K562 (cell line): ENCODE measurements around the gene VSIG2. TPM values are rescaled to one million over a fixed set of nuclear protein-coding genes. Genes with fewer than 3 reads are reported as not detected.

Experiments
- ATAC-seq: fragments of 200-7000 bp; cut with Tn5 transposase; 3 replicates; pipeline ENCODE4 v1.9.1; 2020; ENCODE audit warnings: moderate library complexity
- BruUV-seq: library from RNA; stranded (reverse); fragments of 400-500 nt; replicated peaks from 2 replicates; lab custom pipeline; 2021; lab: Mats Ljungman, UMichigan
- CTCF ChIA-PET: fragments of 300-600 bp; formaldehyde crosslinking; extraction: SDS; loops from one replicate; lab custom pipeline; 2021; ENCODE audit warnings: low intra/inter-chr PET ratio; lab: Yijun Ruan, JAX
- POLR2A ChIA-PET: fragments of 300-600, 350-650 bp; sonication (Branson Sonifier 250); formaldehyde crosslinking; extraction: SDS; loops from one replicate; lab custom pipeline; 2021; ENCODE audit warnings: antibody characterized with exemption, inconsistent platforms; lab: Yijun Ruan, JAX
- DNase-seq, 4 experiments: peaks; one replicate each; pipeline versions ENCODE4 v3.0.0 to v3.0.0-alpha.2; 2011 to 2018; ENCODE audit warnings: low spot score in 3 of 4, mixed read lengths in 3 of 4; ENCODE audit errors: extremely low read depth in 1 of 4
- FAIRE-seq: peaks from 2 replicates; lab custom pipeline; 2011; peaks lifted over from hg19 to GRCh38; lab: Jason Lieb, UNC
- H2AFZ ChIP-seq: 2 replicates; pipeline ENCODE4 v1.6.0; 2011; ENCODE audit warnings: low read depth, low read length, control low read depth, inconsistent platforms
- H3K27ac ChIP-seq: fragments of 200-600 bp; 3 replicates; pipeline ENCODE4 v1.8.0; 2011; ENCODE audit warnings: low read depth, mild to moderate bottlenecking, control low read depth, inconsistent platforms, low read length, moderate library complexity, mixed read lengths; ENCODE audit errors: extremely low read depth
- H3K27me3 ChIP-seq, 2 experiments: fragments of 300-600 bp in 1 of 2; 2 replicates in 1 of 2; 3 replicates in 1 of 2; pipeline versions ENCODE4 v1.6.0 to v1.8.0; 2011; ENCODE audit warnings: inconsistent platforms in 2 of 2, low read length in 2 of 2, mild to moderate bottlenecking in 1 of 2, mixed read lengths in 1 of 2, moderate library complexity in 1 of 2; ENCODE audit not compliant: control insufficient read depth in 2 of 2, insufficient read depth in 2 of 2
- H3K36me3 ChIP-seq: fragments of 300-600 bp; 3 replicates; pipeline ENCODE4 v1.8.0; 2011; ENCODE audit warnings: mild to moderate bottlenecking, low read length, inconsistent platforms; ENCODE audit not compliant: control insufficient read depth, insufficient read depth
- H3K4me1 ChIP-seq, 2 experiments: fragments of 200-600 bp in 1 of 2; replicated peaks in 1 of 2; 2 replicates in 1 of 2; 3 replicates in 1 of 2; pipeline versions ENCODE4 v1.5.1 to v1.8.0; 2011; ENCODE audit warnings: inconsistent platforms in 2 of 2, low read length in 2 of 2, mild to moderate bottlenecking in 1 of 2, mixed read lengths in 1 of 2, moderate library complexity in 1 of 2; ENCODE audit not compliant: control insufficient read depth in 2 of 2, insufficient read depth in 2 of 2
- H3K4me2 ChIP-seq: 2 replicates; pipeline ENCODE4 v1.6.1; 2011; ENCODE audit warnings: low read length, control low read depth, inconsistent platforms, mixed read lengths; ENCODE audit not compliant: insufficient read depth
- H3K4me3 ChIP-seq: fragments of 200-600 bp; sonication (generic), shearing (Covaris generic); 2 replicates; pipeline ENCODE4 v1.5.1; 2016; ENCODE audit warnings: control low read depth, inconsistent platforms
- H3K79me2 ChIP-seq: fragments of 200-600 bp; 3 replicates; pipeline ENCODE4 v1.8.0; 2011; ENCODE audit warnings: low read length, inconsistent platforms; ENCODE audit not compliant: control insufficient read depth, insufficient read depth
- H3K9ac ChIP-seq, 2 experiments: 2 replicates each; pipeline versions ENCODE4 v1.6.0 to v1.6.1; 2011; ENCODE audit warnings: low read depth in 2 of 2, low read length in 2 of 2, control low read depth in 1 of 2, inconsistent platforms in 1 of 2, mild to moderate bottlenecking in 1 of 2, mixed read lengths in 1 of 2; ENCODE audit not compliant: insufficient read depth in 1 of 2
- H3K9me1 ChIP-seq: one replicate; pipeline ENCODE4 v1.6.0; 2011; ENCODE audit warnings: inconsistent platforms, mild to moderate bottlenecking, low read length, moderate library complexity; ENCODE audit not compliant: control insufficient read depth, insufficient read depth
- H3K9me3 ChIP-seq: replicated peaks from 2 replicates; pipeline ENCODE4 v1.5.1; 2011; ENCODE audit warnings: low read depth, low read length, inconsistent platforms; ENCODE audit not compliant: control insufficient read depth, insufficient read depth
- H4K20me1 ChIP-seq: replicated peaks from 2 replicates; pipeline ENCODE4 v1.6.1; 2011; ENCODE audit warnings: low read length, inconsistent platforms, mixed read lengths; ENCODE audit not compliant: control insufficient read depth, insufficient read depth
- HDGF ChIP-seq: fragments of 450-650 bp; IDR thresholded peaks from 2 replicates; pipeline ENCODE4 v1.6.1; 2016
- PML ChIP-seq: IDR thresholded peaks from 2 replicates; pipeline ENCODE4 v1.6.1; 2012; ENCODE audit warnings: low read length, inconsistent platforms
- PPARD ChIP-seq: fragments of 250-450 bp; sonication (Bioruptor Pico); IDR thresholded peaks from 2 replicates; pipeline ENCODE4 v1.8.0; 2022; ENCODE audit warnings: inconsistent platforms, mild to moderate bottlenecking, moderate library complexity
- PTTG1 ChIP-seq: fragments of 450-650 bp; IDR thresholded peaks from 2 replicates; pipeline ENCODE4 v1.6.1; 2016; ENCODE audit warnings: low read depth, mild to moderate bottlenecking, missing genetic modification characterization, missing compliant biosample characterization
- REST ChIP-seq, 2 experiments: fragments of 450-650 bp; formaldehyde crosslinking in 1 of 2; IDR thresholded peaks; 2 replicates each; pipeline versions ENCODE4 v1.4.0 to v1.6.1; 2014 to 2020; ENCODE audit warnings: mild to moderate bottlenecking in 2 of 2, borderline replicate concordance in 1 of 2, low read depth in 1 of 2
- RNF2 ChIP-seq: sonication (generic); IDR thresholded peaks from 2 replicates; pipeline ENCODE4 v1.6.1; 2016
- SNAPC5 ChIP-seq: fragments of 250-450 bp; sonication (Bioruptor Pico); IDR thresholded peaks from 2 replicates; pipeline ENCODE4 v1.8.0; 2021; ENCODE audit warnings: moderate library complexity, mild to moderate bottlenecking, inconsistent platforms
- TAF1 ChIP-seq: IDR thresholded peaks from 2 replicates; pipeline ENCODE4 v1.6.1; 2011; ENCODE audit warnings: mild to moderate bottlenecking, low read length, moderate library complexity; ENCODE audit not compliant: insufficient read depth, control insufficient read depth, severe bottlenecking; ENCODE audit errors: extremely low read depth
- TCF7L2 ChIP-seq: fragments of 150-350 bp; IDR thresholded peaks from 2 replicates; pipeline ENCODE4 v1.6.1; 2016; ENCODE audit warnings: low read depth, mild to moderate bottlenecking, low read length, moderate library complexity
- ZBTB49 ChIP-seq: sonication (generic); formaldehyde crosslinking; IDR thresholded peaks from 2 replicates; pipeline ENCODE4 v1.8.0; 2022; ENCODE audit warnings: missing genetic modification reagents, mild to moderate bottlenecking, borderline replicate concordance
- WGBS: fragments of 100-300 bp; shearing (Covaris generic); methylation state at CpG from one replicate; pipeline ENCODE4 v1.1.6; 2016; ENCODE audit warnings: low coverage, mixed read lengths; ENCODE audit not compliant: insufficient coverage; ENCODE audit errors: missing lambda C conversion rate; 5-methylcytosine and 5-hydroxymethylcytosine counted together
- in situ Hi-C: fragments of 300-500 bp; cut with MboI; formaldehyde crosslinking; loops from 4 replicates; pipeline ENCODE4 v1.15.0; 2018; ENCODE audit warnings: inconsistent platforms, mixed read lengths
- intact Hi-C: fragments of 100-400 bp; cut with micrococcal nuclease; formaldehyde crosslinking; loops from 2 replicates; pipeline ENCODE4 v1.14.2; 2022
- polyA plus RNA-seq, 8 experiments: library from polyadenylated mRNA; depleted of rRNA in 4 of 8; stranded (reverse) in 5 of 8; unstranded in 3 of 8; fragments of >200 nt; fragmentation: Nextera tagmentation in 2 of 8; fragmentation: Illumina TruSeq in 1 of 8; extraction: Ambion mirVana in 2 of 8; extraction: Trizol in 1 of 8; gene quantifications; 2 replicates each; pipeline versions ENCODE4 v1.2.1 to v1.2.3, GENCODE V29; 2011 to 2014; ENCODE audit warnings: inconsistent platforms in 1 of 8, missing spikeins in 1 of 8
- total RNA-seq, 7 experiments: library from RNA; depleted of rRNA in 6 of 7; stranded (reverse); fragments of >200 nt in 6 of 7; fragmentation: Illumina TruSeq in 2 of 7; extraction: Trizol in 2 of 7; gene quantifications; 2 replicates each; pipeline versions ENCODE4 v1.2.1 to v1.2.3, GENCODE V29; 2011 to 2021; ENCODE audit warnings: low replicate concordance in 1 of 7

Gene VSIG2
- total and polyA plus RNA-seq, 9 of the 15 experiments (the other 6 are each of a cell fraction or from before 2014, with no cell fraction given) = not detected

GRCh38 chr11:124727474-124727873 lies 24.6 kb downstream of the VSIG2 start (continued):
- TF ChIP-seq PML = no peak

GRCh38 chr11:124725719-124726105 lies 26.3 kb downstream of the VSIG2 start:
- ATAC-seq (peak; percentile 27; the same call in 1 of the 3 replicates), FAIRE-seq (no peak), DNase-seq (no peak)
- Histone ChIP-seq H4K20me1 (0 out of 2 replicates have a peak, but pooled peaks cover 3% of the 10 kb centered on the region), H3K4me1 (no peaks in the 10 kb centered on the region; a peak in 1 of 5 replicates), H3K9ac (no peak overlapping the region), H3K79me2 (no peaks in the 10 kb centered on the region), H3K9me1 (no peaks in the 10 kb centered on the region), H3K27me3 (peaks cover 26 to 61% of the 10 kb centered on the region in 2 experiments), H3K4me2 (no peak overlapping the region), H3K4me3 (no peak overlapping the region), H2AFZ (no peak overlapping the region), H3K36me3 (no peaks in the 10 kb centered on the region), H3K27ac (no peak overlapping the region), H3K9me3 (no peaks in the 10 kb centered on the region)
- ChIA-PET POLR2A (no interaction called here), CTCF (no interaction called here)
- WGBS = 0% methylated on average over 6 of the region's 6 CpGs
- BruUV-seq = no TSS peak
- intact Hi-C loops = no loop called here
- in situ Hi-C loops = no loop called here
- TF ChIP-seq PTTG1 (tag) (no peak), TAF1 (no peak), SNAPC5 (CRISPR knock-in tag) (no peak), PPARD (CRISPR knock-in tag) (no peak), TCF7L2 (no peak), RNF2 (no peak), ZBTB49 (CRISPR knock-in tag) (no peak), REST (IDR thresholded peaks at IDR 0.05; ENCODE audit: borderline replicate concordance) (no peak), REST (CRISPR knock-in tag; IDR thresholded peaks at IDR 0.05; ENCODE audit: low read depth) (no peak), HDGF (no peak)
